ENCODE data around the gene BICRA. TPM values are rescaled to one million over a fixed set of nuclear protein-coding genes. Genes with fewer than 3 reads are reported as not detected.
"Not testable (repeated sequence)": the region's sequence is repeated elsewhere in the genome, so short reads cannot be mapped to it uniquely, and the experiment has no call there.

The BICRA gene
- total RNA-seq, 5 donors from 2014 or later (not counting 1 experiment from before 2014, with no cell fraction given): 31.9 to 39.3 (median 35.1) TPM

DNA sequence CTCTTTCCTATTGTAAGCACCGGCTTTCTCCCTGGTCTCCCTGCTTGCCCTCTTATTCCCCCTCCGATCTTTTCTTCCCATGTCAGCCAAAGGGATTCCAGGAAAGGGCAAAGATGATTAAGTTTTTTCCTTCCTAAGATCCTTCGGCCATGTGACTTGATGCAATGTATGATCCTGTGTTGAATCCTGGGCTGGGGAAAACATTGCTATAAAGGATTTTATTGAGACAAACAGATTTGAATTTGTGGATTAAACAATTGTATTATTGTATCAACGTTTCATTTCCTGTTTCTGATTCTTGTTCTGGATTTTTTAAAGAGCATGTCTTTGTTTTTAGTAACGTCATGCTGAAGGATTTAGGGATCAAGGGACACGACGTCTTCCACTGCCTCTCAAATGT lies 19.1 kb upstream of the BICRA start:
- ChIA-PET CTCF (no interaction called here), POLR2A (no interaction called here)
- Histone ChIP-seq H3K4me1 (ENCODE audit: control insufficient read depth in 1 of 2, extremely low read depth in 1 of 2, insufficient read depth in 2 of 2, low read length in 2 of 2) (no peaks in the 10 kb centered on the region), H3K27ac (ENCODE audit: low read length) (no peak overlapping the region), H3K9me3 (no peaks in the 10 kb centered on the region), H3K4me3 (ENCODE audit: control insufficient read depth in 1 of 2, extremely low read depth in 1 of 2, low read length in 1 of 2) (no peak overlapping the region), H3K36me3 (ENCODE audit: control insufficient read depth in 2 of 2, extremely low read depth in 1 of 2, insufficient read depth in 1 of 2, low read length in 1 of 2) (no peaks in the 10 kb centered on the region), H3K27me3 (replicated peaks in 1 of 2; ENCODE audit: control insufficient read depth in 2 of 2, extremely low read depth in 1 of 2, insufficient read depth in 2 of 2, low read length in 1 of 2) (peaks cover 0 to 4% of the 10 kb centered on the region in 2 experiments)
- ATAC-seq (replicated peaks in 1 of 4) (no peak), DNase-seq (no peak)
- Mint-ChIP-seq H3K27me3 (no peaks in the 10 kb centered on the region), H3K27ac (no peak overlapping the region), H3K4me1 (no peaks in the 10 kb centered on the region), H3K36me3 (peaks cover 4% of the 10 kb centered on the region), H3K9me3 (peaks cover 0 to 8% (median 5%) of the 10 kb centered on the region in 3 donors), H3K4me3 (no peak overlapping the region)
- 86% methylated on average over 4 of the region's 7 CpGs for WGBS (ENCODE audit: insufficient coverage)

DNA sequence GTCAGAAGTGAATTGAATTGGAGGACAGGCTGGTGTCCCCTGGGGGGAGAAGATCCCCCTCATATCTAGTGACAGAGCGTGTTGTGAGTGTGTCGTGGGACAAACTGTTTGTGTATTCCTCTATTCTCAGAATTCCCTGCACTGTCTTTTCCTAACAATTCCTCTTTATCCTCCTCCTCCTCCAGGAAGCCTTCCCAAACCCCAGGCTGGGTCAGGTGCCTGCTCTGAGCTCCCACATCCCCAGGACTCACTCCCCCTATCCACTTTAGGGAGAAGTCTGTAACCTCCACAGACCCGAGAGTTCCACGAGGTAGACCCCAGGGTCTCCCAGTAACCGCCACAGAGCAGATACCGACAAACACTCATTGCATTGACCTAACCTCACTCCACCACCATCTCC lies 15.1 kb upstream of the BICRA start:
- H3K4me1 Mint-ChIP-seq: peaks cover 0 to 7% (median 6%) of the 10 kb centered on the region in 3 donors
- Histone ChIP-seq H3K4me3 (ENCODE audit: control insufficient read depth in 1 of 2, extremely low read depth in 1 of 2, low read length in 1 of 2) (no peak overlapping the region), H3K27ac (ENCODE audit: low read length) (no peak overlapping the region), H3K27me3 (replicated peaks in 1 of 2; ENCODE audit: control insufficient read depth in 2 of 2, extremely low read depth in 1 of 2, insufficient read depth in 2 of 2, low read length in 1 of 2) (peaks cover 0 to 2% of the 10 kb centered on the region in 2 experiments), H3K9me3 (no peaks in the 10 kb centered on the region), H3K36me3 (ENCODE audit: control insufficient read depth in 2 of 2, extremely low read depth in 1 of 2, insufficient read depth in 1 of 2, low read length in 1 of 2) (no peaks in the 10 kb centered on the region), H3K4me1 (ENCODE audit: control insufficient read depth in 1 of 2, extremely low read depth in 1 of 2, insufficient read depth in 2 of 2, low read length in 2 of 2) (peaks cover 0 to 12% of the 10 kb centered on the region in 2 experiments)
- H3K9me3 Mint-ChIP-seq: no peaks in the 10 kb centered on the region
- 87% methylated on average over 4 of the region's 6 CpGs for WGBS (ENCODE audit: insufficient coverage)
- no peak for DNase-seq
- ChIA-PET POLR2A (interaction anchor here in 1 of 2 donors (0.6 kb wide), 1 partner anchor 70 kb away, joined by 3 read pairs; no protein-coding TSS in a partner anchor), CTCF (interaction anchor here (0.6 kb wide), 3 partner anchors 298 to 865 kb away, joined by 3 to 8 read pairs (median 5); no protein-coding TSS in a partner anchor)
- H3K27me3 Mint-ChIP-seq: no peaks in the 10 kb centered on the region
- no peak overlapping the region for H3K27ac Mint-ChIP-seq
- ATAC-seq (replicated peaks in 1 of 4): no peak
- no peak overlapping the region for H3K4me3 Mint-ChIP-seq
- no peaks in the 10 kb centered on the region for H3K36me3 Mint-ChIP-seq

DNA sequence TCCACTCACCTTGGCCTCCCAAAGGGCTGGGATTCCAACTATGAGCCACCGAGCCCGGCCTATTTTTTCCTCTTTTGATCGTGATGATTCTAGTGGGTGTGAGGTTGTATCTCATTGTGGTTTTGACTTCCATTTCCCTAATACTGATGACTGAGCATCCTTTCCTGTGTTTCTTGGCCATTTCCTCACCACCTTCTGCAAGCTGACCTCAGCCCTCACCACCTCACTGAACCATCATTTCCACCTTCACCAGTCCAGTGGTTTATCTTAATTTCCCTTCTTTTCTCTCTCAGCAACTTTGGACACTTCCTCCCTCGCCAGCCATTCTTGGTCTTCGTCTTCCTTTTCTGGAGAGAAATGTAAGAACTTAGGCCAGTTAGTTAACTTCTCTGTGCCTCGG lies 13.0 kb upstream of the BICRA start:
- peak in 1 of 35 experiments; percentile 8 for DNase-seq
- Histone ChIP-seq H3K27ac (ENCODE audit: low read length) (no peak overlapping the region), H3K4me3 (ENCODE audit: control insufficient read depth in 1 of 2, extremely low read depth in 1 of 2, low read length in 1 of 2) (no peak overlapping the region), H3K36me3 (ENCODE audit: control insufficient read depth in 2 of 2, extremely low read depth in 1 of 2, insufficient read depth in 1 of 2, low read length in 1 of 2) (no peaks in the 10 kb centered on the region), H3K4me1 (ENCODE audit: control insufficient read depth in 1 of 2, extremely low read depth in 1 of 2, insufficient read depth in 2 of 2, low read length in 2 of 2) (peaks cover 0 to 25% of the 10 kb centered on the region in 2 experiments), H3K27me3 (replicated peaks in 1 of 2; ENCODE audit: control insufficient read depth in 2 of 2, extremely low read depth in 1 of 2, insufficient read depth in 2 of 2, low read length in 1 of 2) (peaks cover 0 to 2% of the 10 kb centered on the region in 2 experiments), H3K9me3 (no peaks in the 10 kb centered on the region)
- H3K27me3 Mint-ChIP-seq: no peaks in the 10 kb centered on the region
- POLR2A ChIA-PET: no interaction called here
- CTCF ChIA-PET: no interaction called here
- no peaks in the 10 kb centered on the region for H3K9me3 Mint-ChIP-seq
- whole genome bisulfite sequencing (ENCODE audit: insufficient coverage): no CpG with 5 or more reads among the region's 6 CpGs
- H3K4me1 Mint-ChIP-seq: peaks cover 9 to 18% (median 14%) of the 10 kb centered on the region in 3 donors
- ATAC-seq (replicated peaks in 1 of 4): no peak
- H3K27ac Mint-ChIP-seq: peak overlapping the region; percentile 47 to 76
- H3K4me3 Mint-ChIP-seq: no peak overlapping the region
- H3K36me3 Mint-ChIP-seq: no peaks in the 10 kb centered on the region

DNA sequence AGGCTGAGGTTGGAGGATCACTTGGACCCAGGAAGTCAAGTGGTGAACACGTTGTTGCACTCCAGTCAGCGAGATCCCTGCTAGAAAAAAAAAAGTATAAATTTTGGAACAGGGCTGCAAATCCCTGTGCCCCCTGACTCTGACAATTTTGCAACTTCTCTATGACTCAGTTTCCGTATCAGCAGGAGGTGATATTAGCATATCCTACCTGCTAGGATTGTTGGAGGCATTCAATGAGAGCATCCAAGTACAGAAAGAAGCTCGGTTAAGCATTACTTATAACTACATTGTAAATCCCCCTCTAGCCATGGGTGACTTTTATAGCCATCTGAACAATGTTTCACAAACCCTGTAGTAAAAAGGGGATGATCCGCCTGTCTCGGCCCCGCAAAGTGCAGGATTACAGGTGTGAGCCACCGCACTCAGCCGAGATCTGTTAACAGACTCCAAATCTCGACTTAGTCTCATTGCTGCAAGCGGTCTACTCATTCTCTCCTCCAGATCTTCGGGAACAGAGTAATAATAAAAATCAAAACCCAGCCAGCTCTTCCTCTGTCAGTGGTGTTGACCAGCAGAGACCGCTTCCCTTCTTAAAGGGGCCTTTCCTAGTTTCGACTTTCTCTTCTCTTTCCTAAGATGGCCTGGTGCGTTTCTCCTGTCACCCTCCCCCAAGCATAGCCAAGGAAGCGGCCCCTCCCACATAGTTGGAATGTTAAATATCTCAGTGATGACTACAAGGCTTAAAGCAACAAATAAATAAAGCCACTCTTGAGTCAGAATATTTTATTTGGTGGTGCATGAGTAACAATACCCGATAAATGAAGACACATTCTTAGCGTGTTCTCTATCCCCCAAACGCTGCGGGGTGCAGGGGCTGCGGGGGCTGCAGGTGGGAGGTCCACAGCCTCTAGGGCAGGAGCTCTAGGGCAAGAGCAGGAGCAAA lies 10.3 kb upstream of the BICRA start:
- no peaks in the 10 kb centered on the region for H3K9me3 ChIP-seq
- no peak for DNase-seq
- no peak overlapping the region for H3K4me3 ChIP-seq (ENCODE audit: control insufficient read depth in 1 of 2, extremely low read depth in 1 of 2, low read length in 1 of 2)
- ChIA-PET CTCF (interaction anchor here (0.7 to 0.8 kb wide), 3 partner anchors 11 to 551 kb away, joined by 3 read pairs; no protein-coding TSS in a partner anchor), POLR2A (interaction anchor here (0.6 to 0.7 kb wide), 2 partner anchors 20 to 77 kb away, joined by 4 to 9 read pairs; no protein-coding TSS in a partner anchor)
- peaks cover 0 to 30% of the 10 kb centered on the region in 2 experiments for H3K4me1 ChIP-seq (ENCODE audit: control insufficient read depth in 1 of 2, extremely low read depth in 1 of 2, insufficient read depth in 2 of 2, low read length in 2 of 2)
- Mint-ChIP-seq H3K4me1 (peaks cover 19 to 27% (median 21%) of the 10 kb centered on the region in 3 donors), H3K4me3 (peak overlapping the region; percentile 53 to 85 (median 80)), H3K27ac (peak overlapping the region; percentile 45 to 93), H3K36me3 (no peaks in the 10 kb centered on the region), H3K27me3 (no peaks in the 10 kb centered on the region), H3K9me3 (no peaks in the 10 kb centered on the region)
- no peaks in the 10 kb centered on the region for H3K36me3 ChIP-seq (ENCODE audit: control insufficient read depth in 2 of 2, extremely low read depth in 1 of 2, insufficient read depth in 1 of 2, low read length in 1 of 2)
- 66% methylated on average over 14 of the region's 21 CpGs for WGBS (ENCODE audit: insufficient coverage)
- ATAC-seq (replicated peaks in 1 of 4): no peak
- peaks cover 0 to 4% of the 10 kb centered on the region in 2 experiments for H3K27me3 ChIP-seq (replicated peaks in 1 of 2; ENCODE audit: control insufficient read depth in 2 of 2, extremely low read depth in 1 of 2, insufficient read depth in 2 of 2, low read length in 1 of 2)
- no peak overlapping the region for H3K27ac ChIP-seq (ENCODE audit: low read length)

DNA sequence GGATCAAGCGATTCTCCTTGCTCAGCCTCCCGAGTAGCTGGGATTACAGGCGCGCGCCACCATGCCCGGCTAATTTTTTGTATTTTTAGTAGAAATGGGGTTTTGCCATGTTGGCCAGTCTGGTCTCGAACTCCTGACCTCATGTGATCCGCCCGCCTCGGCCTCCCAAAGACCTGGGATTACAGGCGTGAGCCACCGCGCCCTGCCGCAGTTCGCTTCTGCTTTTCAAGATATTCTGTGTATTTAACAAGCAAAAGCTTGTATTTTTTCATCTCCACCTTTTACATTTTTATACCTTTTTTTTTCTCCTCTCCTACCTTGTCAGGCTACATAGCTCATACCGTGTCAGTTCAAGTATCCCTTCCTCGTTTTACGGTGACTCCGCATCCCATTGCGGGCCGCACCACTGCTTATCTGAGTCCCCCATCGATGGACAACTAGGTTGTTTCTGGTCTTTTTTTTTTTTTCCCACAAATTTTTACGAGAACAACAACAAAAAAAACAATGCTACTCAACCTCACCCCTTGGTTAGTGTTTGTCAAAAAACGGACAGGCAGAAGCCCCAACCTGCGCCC lies 9.2 kb upstream of the BICRA start:
- 28% methylated on average over 17 of the region's 25 CpGs for WGBS (ENCODE audit: insufficient coverage)
- Mint-ChIP-seq H3K4me3 (peak overlapping the region; percentile 80 to 85 (median 83)), H3K27ac (peak overlapping the region; percentile 86 to 93), H3K4me1 (peaks cover 19 to 27% (median 21%) of the 10 kb centered on the region in 3 donors)
- not testable (repeated sequence) for H3K36me3 ChIP-seq (ENCODE audit: control insufficient read depth in 2 of 2, extremely low read depth in 1 of 2, insufficient read depth in 1 of 2, low read length in 1 of 2); DNase-seq; H3K27me3 ChIP-seq (replicated peaks in 1 of 2; ENCODE audit: control insufficient read depth in 2 of 2, extremely low read depth in 1 of 2, insufficient read depth in 2 of 2, low read length in 1 of 2); H3K36me3 Mint-ChIP-seq; ATAC-seq (replicated peaks in 1 of 4); H3K9me3 Mint-ChIP-seq; H3K9me3 ChIP-seq; H3K27me3 Mint-ChIP-seq
- POLR2A ChIA-PET: interaction anchor here in 1 of 2 donors (0.6 to 0.7 kb wide), 2 partner anchors 21 to 451 kb away, joined by 3 to 4 read pairs; no protein-coding TSS in a partner anchor
- Histone ChIP-seq H3K27ac (ENCODE audit: low read length) (peak overlapping the region; percentile 41), H3K4me1 (ENCODE audit: control insufficient read depth in 1 of 2, extremely low read depth in 1 of 2, insufficient read depth in 2 of 2, low read length in 2 of 2) (peaks cover 0 to 30% of the 10 kb centered on the region in 2 experiments), H3K4me3 (ENCODE audit: control insufficient read depth in 1 of 2, extremely low read depth in 1 of 2, low read length in 1 of 2) (peak overlapping the region; percentile 41 to 59)
- CTCF ChIA-PET: interaction anchor here (0.7 to 1.7 kb wide), 4 partner anchors 84 to 552 kb away, joined by 3 to 9 read pairs (median 4); partner anchors contain the start of genes KPTN (in 1 of the 2) and NAPA (in 1 of the 2)
